HG03378 (cell line): ENCODE measurements around the gene XAGE3.
"Not testable (repeated sequence)": the region's sequence is repeated elsewhere in the genome, so short reads cannot be mapped to it uniquely, and the experiment has no call there.

Experiments used
- ATAC-seq: cut with Tn5 transposase; IDR thresholded peaks from one replicate; pipeline ENCODE4 v1.9.1; 2021; ENCODE audit warnings: mild to moderate bottlenecking, moderate library complexity; ENCODE audit not compliant: unreplicated experiment

The XAGE3 gene

GRCh38 chrX:52843619-52844018 lies 24.3 kb downstream of the XAGE3 start:
- not testable (repeated sequence) for ATAC-seq

GRCh38 chrX:52839137-52839536 lies 28.7 kb downstream of the XAGE3 start:
- ATAC-seq = no peak

GRCh38 chrX:52830551-52830950 lies 37.3 kb downstream of the XAGE3 start:
- ATAC-seq = no peak

GRCh38 chrX:52824608-52825007 lies 43.3 kb downstream of the XAGE3 start:
- no peak for ATAC-seq

- ATAC-seq = no peak
These were observed 46.7 kb downstream of the XAGE3 start for GRCh38 chrX:52821079-52821760.

GRCh38 chrX:52819788-52820187 lies 48.1 kb downstream of the XAGE3 start:
- no peak for ATAC-seq
